HEK293 (cell line): ENCODE results near the gene BAX.

Source experiments
- GLI4 ChIP-seq: fragments of 450-650 bp; formaldehyde crosslinking; IDR thresholded peaks from 2 replicates; pipeline ENCODE4 v1.5.1; 2016; ENCODE audit warnings: missing biosample characterization, missing genetic modification characterization
- GLIS2 ChIP-seq: fragments of 450-650 bp; formaldehyde crosslinking; IDR thresholded peaks from 2 replicates; pipeline ENCODE4 v1.5.1; 2016; ENCODE audit warnings: missing biosample characterization, missing genetic modification characterization
- HOXD13 ChIP-seq: sonication (generic); formaldehyde crosslinking; IDR thresholded peaks from 2 replicates; pipeline ENCODE4 v1.8.0; 2022; ENCODE audit warnings: missing genetic modification reagents, borderline replicate concordance
- KLF1 ChIP-seq: fragments of 450-650 bp; formaldehyde crosslinking; IDR thresholded peaks from 2 replicates; pipeline ENCODE4 v1.5.1; 2016; ENCODE audit warnings: missing biosample characterization, missing genetic modification characterization
- KLF10 ChIP-seq: fragments of 450-650 bp; IDR thresholded peaks from 2 replicates; pipeline ENCODE4 v1.5.1; 2018; ENCODE audit warnings: missing biosample characterization, mild to moderate bottlenecking, missing genetic modification characterization
- KLF17 ChIP-seq: fragments of 450-650 bp; formaldehyde crosslinking; IDR thresholded peaks from 2 replicates; pipeline ENCODE4 v1.5.1; 2016; ENCODE audit warnings: missing biosample characterization, missing genetic modification characterization
- MYNN ChIP-seq: fragments of 450-650 bp; formaldehyde crosslinking; IDR thresholded peaks from 2 replicates; pipeline ENCODE4 v1.5.1; 2016; ENCODE audit warnings: missing biosample characterization, missing genetic modification characterization, borderline replicate concordance
- OSR2 ChIP-seq: fragments of 450-650 bp; formaldehyde crosslinking; IDR thresholded peaks from 2 replicates; pipeline ENCODE4 v1.5.1; 2016; ENCODE audit warnings: missing biosample characterization, missing genetic modification characterization
- PRDM6 ChIP-seq: fragments of 450-650 bp; formaldehyde crosslinking; IDR thresholded peaks from 2 replicates; pipeline ENCODE4 v1.5.1; 2017; ENCODE audit warnings: missing biosample characterization, missing genetic modification characterization
- SETDB1 ChIP-seq: IDR thresholded peaks from one replicate; pipeline ENCODE4 v1.6.1; 2017; ENCODE audit warnings: mild to moderate bottlenecking, low read length, moderate library complexity, mixed read lengths; ENCODE audit not compliant: insufficient read length
- SP2 ChIP-seq: fragments of 450-650 bp; formaldehyde crosslinking; IDR thresholded peaks from 2 replicates; pipeline ENCODE4 v1.5.1; 2016; ENCODE audit warnings: missing biosample characterization, missing genetic modification characterization
- YY2 ChIP-seq: fragments of 450-650 bp; formaldehyde crosslinking; IDR thresholded peaks from 2 replicates; pipeline ENCODE4 v1.5.1; 2016; ENCODE audit warnings: missing biosample characterization, missing genetic modification characterization
- ZBTB1 ChIP-seq: fragments of 450-650 bp; formaldehyde crosslinking; IDR thresholded peaks from 2 replicates; pipeline ENCODE4 v1.5.1; 2016; ENCODE audit warnings: missing biosample characterization, missing genetic modification characterization
- ZBTB17 ChIP-seq: fragments of 450-650 bp; formaldehyde crosslinking; IDR thresholded peaks from 2 replicates; pipeline ENCODE4 v1.5.1; 2016; ENCODE audit warnings: missing biosample characterization, missing genetic modification characterization
- ZBTB20 ChIP-seq: fragments of 450-650 bp; formaldehyde crosslinking; IDR thresholded peaks from 2 replicates; pipeline ENCODE4 v1.5.1; 2016; ENCODE audit warnings: missing biosample characterization, missing genetic modification characterization
- ZBTB48 ChIP-seq: fragments of 450-650 bp; formaldehyde crosslinking; IDR thresholded peaks from 2 replicates; pipeline ENCODE4 v1.5.1; 2016; ENCODE audit warnings: missing biosample characterization, missing genetic modification characterization
- ZBTB49 ChIP-seq: fragments of 450-650 bp; formaldehyde crosslinking; IDR thresholded peaks from 2 replicates; pipeline ENCODE4 v1.5.1; 2016; ENCODE audit warnings: missing biosample characterization, missing genetic modification characterization, low read depth
- ZBTB7A ChIP-seq: fragments of 450-650 bp; formaldehyde crosslinking; IDR thresholded peaks from 2 replicates; pipeline ENCODE4 v1.5.1; 2016; ENCODE audit warnings: low read depth, missing biosample characterization, missing genetic modification characterization
- ZBTB8A ChIP-seq: fragments of 450-650 bp; formaldehyde crosslinking; IDR thresholded peaks from 2 replicates; pipeline ENCODE4 v1.5.1; 2016; ENCODE audit warnings: missing biosample characterization, missing genetic modification characterization
- ZNF169 ChIP-seq: fragments of 450-650 bp; formaldehyde crosslinking; IDR thresholded peaks from 2 replicates; pipeline ENCODE4 v1.5.1; 2016; ENCODE audit warnings: missing biosample characterization, missing genetic modification characterization
- ZNF211 ChIP-seq: fragments of 450-650 bp; formaldehyde crosslinking; IDR thresholded peaks from 2 replicates; pipeline ENCODE4 v1.5.1; 2016; ENCODE audit warnings: low read depth, missing biosample characterization, missing genetic modification characterization
- ZNF311 ChIP-seq: fragments of 450-650 bp; formaldehyde crosslinking; IDR thresholded peaks from 2 replicates; pipeline ENCODE4 v1.5.1; 2017; ENCODE audit warnings: missing biosample characterization, missing genetic modification characterization, borderline replicate concordance
- ZNF398 ChIP-seq: fragments of 450-650 bp; formaldehyde crosslinking; IDR thresholded peaks from 2 replicates; pipeline ENCODE4 v1.5.1; 2017; ENCODE audit warnings: missing biosample characterization, missing genetic modification characterization
- ZNF423 ChIP-seq: fragments of 450-650 bp; formaldehyde crosslinking; IDR thresholded peaks from 2 replicates; pipeline ENCODE4 v1.5.1; 2016; ENCODE audit warnings: missing biosample characterization, missing genetic modification characterization
- ZNF513 ChIP-seq: fragments of 450-650 bp; IDR thresholded peaks from 2 replicates; pipeline ENCODE4 v1.5.1; 2018; ENCODE audit warnings: missing biosample characterization, missing genetic modification characterization
- ZNF521 ChIP-seq: fragments of 450-650 bp; formaldehyde crosslinking; IDR thresholded peaks from 2 replicates; pipeline ENCODE4 v1.5.1; 2017; ENCODE audit warnings: missing biosample characterization, mild to moderate bottlenecking, missing genetic modification characterization
- ZNF544 ChIP-seq: fragments of 450-650 bp; formaldehyde crosslinking; IDR thresholded peaks from 2 replicates; pipeline ENCODE4 v1.5.0; 2017; ENCODE audit warnings: missing biosample characterization, missing genetic modification characterization
- ZNF677 ChIP-seq: fragments of 450-650 bp; IDR thresholded peaks from 2 replicates; pipeline ENCODE4 v1.5.0; 2018; ENCODE audit warnings: missing biosample characterization, mild to moderate bottlenecking, missing genetic modification characterization, moderate library complexity
- ZNF707 ChIP-seq: fragments of 450-650 bp; formaldehyde crosslinking; IDR thresholded peaks from 2 replicates; pipeline ENCODE4 v1.5.1; 2016; ENCODE audit warnings: missing biosample characterization, missing genetic modification characterization
- ZNF747 ChIP-seq: fragments of 450-650 bp; formaldehyde crosslinking; IDR thresholded peaks from 2 replicates; pipeline ENCODE4 v1.5.1; 2016; ENCODE audit warnings: missing biosample characterization, missing genetic modification characterization
- ZNF768 ChIP-seq: fragments of 450-650 bp; formaldehyde crosslinking; IDR thresholded peaks from 2 replicates; pipeline ENCODE4 v1.5.1; 2018; ENCODE audit warnings: missing biosample characterization, mild to moderate bottlenecking, missing genetic modification characterization
- ZNF830 ChIP-seq: fragments of 450-650 bp; IDR thresholded peaks from 2 replicates; pipeline ENCODE4 v1.5.0; 2018; ENCODE audit warnings: missing biosample characterization, missing genetic modification characterization, low read depth, mild to moderate bottlenecking, moderate library complexity

The BAX gene

GRCh38 chr19:48954595-48955307, at the start of gene BAX (continued):
- TF ChIP-seq ZNF768 (tag by site-specific recombination) (no peak), ZBTB48 (tag by site-specific recombination) (peak; percentile 54; the same call in 1 of the 2 replicates), ZBTB17 (peak; percentile 68; the same call in 1 of the 2 replicates), ZNF677 (tag by site-specific recombination) (no peak), ZNF830 (no peak), ZBTB20 (tag by site-specific recombination) (no peak; the same call in 1 of the 2 replicates), OSR2 (tag by site-specific recombination) (0 out of 2 replicates have a peak, but pooled peaks have one; percentile 40), ZNF398 (tag by site-specific recombination) (peak; percentile 24), ZNF169 (tag by site-specific recombination) (no peak), ZNF544 (no peak), HOXD13 (CRISPR knock-in tag) (no peak), MYNN (tag by site-specific recombination) (no peak), KLF10 (tag by site-specific recombination) (peak; percentile 84), ZBTB7A (tag by site-specific recombination) (no peak), ZNF311 (tag by site-specific recombination) (no peak), ZNF423 (no peak), YY2 (tag by site-specific recombination) (peak; percentile 96), PRDM6 (tag by site-specific recombination) (no peak), SP2 (tag by site-specific recombination) (peak; percentile 39), SETDB1 (no peak), ZBTB49 (tag by site-specific recombination) (no peak), GLIS2 (peak; percentile 32; the same call in 1 of the 2 replicates), ZBTB1 (tag by site-specific recombination) (no peak), ZNF707 (tag by site-specific recombination) (no peak), GLI4 (tag by site-specific recombination) (no peak), ZNF521 (tag by site-specific recombination) (no peak), KLF1 (no peak; the same call in 1 of the 2 replicates), ZNF211 (tag by site-specific recombination) (no peak), ZNF747 (tag by site-specific recombination) (no peak), ZBTB8A (tag by site-specific recombination) (peak; percentile 32; the same call in 1 of the 2 replicates), ZNF513 (no peak), KLF17 (tag by site-specific recombination) (no peak)
